Common myeloid progenitor, CD34-positive (primary cell): ENCODE measurements around the gene TUBAL3. TPM values are rescaled to one million over a fixed set of nuclear protein-coding genes. Genes with fewer than 3 reads are reported as not detected.

ENCODE experiments used
- CTCF ChIA-PET: fragments of 350-600 bp; sonication (Branson Sonifier 250); formaldehyde crosslinking; loops from one replicate; lab custom pipeline; 2021; ENCODE audit warnings: antibody characterized with exemption; lab: Charles Lee
- POLR2A ChIA-PET: fragments of 350-600 bp; sonication (Branson Sonifier 250); formaldehyde crosslinking; loops from one replicate; lab custom pipeline; 2021; ENCODE audit warnings: antibody characterized with exemption; lab: Charles Lee
- DNase-seq, 3 donors: peaks; one replicate each; pipeline versions ENCODE4 v3.0.0 to v3.0.0-alpha.2; 2013
- H3K27ac ChIP-seq, 2 experiments: 1 replicate in 1 of 2; 2 replicates in 1 of 2; pipeline ENCODE4 v1.7.0; 2013; ENCODE audit warnings: inconsistent platforms in 2 of 2, low read length in 2 of 2, mild to moderate bottlenecking in 2 of 2, low read depth in 1 of 2, moderate library complexity in 1 of 2; ENCODE audit not compliant: severe bottlenecking in 2 of 2, insufficient read depth in 1 of 2, poor library complexity in 1 of 2
- H3K27me3 ChIP-seq, 5 experiments: replicated peaks in 2 of 5; 1 replicate in 3 of 5; 2 replicates in 2 of 5; pipeline versions ENCODE4 v1.6.1 to v1.7.0; 2013; ENCODE audit warnings: low read length in 4 of 5, mild to moderate bottlenecking in 2 of 5, moderate library complexity in 2 of 5, inconsistent platforms in 1 of 5; ENCODE audit not compliant: insufficient read depth in 5 of 5, control insufficient read depth in 4 of 5
- H3K36me3 ChIP-seq, 4 experiments: 1 replicate in 2 of 4; 2 replicates in 2 of 4; pipeline versions ENCODE4 v1.6.1 to v1.7.0; 2013; ENCODE audit warnings: low read length in 3 of 4, control low read depth in 1 of 4, mild to moderate bottlenecking in 1 of 4; ENCODE audit not compliant: control insufficient read depth in 4 of 4, insufficient read depth in 4 of 4
- H3K4me1 ChIP-seq, 4 experiments: 1 replicate in 3 of 4; 2 replicates in 1 of 4; pipeline versions ENCODE4 v1.6.1 to v1.7.1; 2013; ENCODE audit warnings: low read length in 3 of 4, mild to moderate bottlenecking in 3 of 4, control low read depth in 1 of 4, inconsistent platforms in 1 of 4, moderate library complexity in 1 of 4; ENCODE audit not compliant: control insufficient read depth in 4 of 4, insufficient read depth in 4 of 4; ENCODE audit errors: control extremely low read depth in 1 of 4
- H3K4me3 ChIP-seq, 7 experiments: 1 replicate in 4 of 7; 2 replicates in 3 of 7; pipeline versions ENCODE4 v1.5.1 to v1.7.0; 2013; ENCODE audit warnings: mild to moderate bottlenecking in 7 of 7, low read length in 6 of 7, moderate library complexity in 6 of 7, inconsistent platforms in 2 of 7, low read depth in 2 of 7, control low read depth in 1 of 7; ENCODE audit not compliant: insufficient read depth in 4 of 7, control insufficient read depth in 1 of 7; ENCODE audit errors: extremely low read depth in 1 of 7
- H3K9me3 ChIP-seq, 5 experiments: 1 replicate in 4 of 5; 2 replicates in 1 of 5; pipeline versions ENCODE4 v1.6.1 to v1.7.1; 2013; ENCODE audit warnings: low read length in 4 of 5, mild to moderate bottlenecking in 2 of 5, inconsistent platforms in 1 of 5, low read depth in 1 of 5, moderate library complexity in 1 of 5; ENCODE audit not compliant: control insufficient read depth in 4 of 5, insufficient read depth in 2 of 5; ENCODE audit errors: control extremely low read depth in 1 of 5
- WGBS: methylation state at CpG from one replicate; pipeline ENCODE4 v1.1.5; 2013; ENCODE audit not compliant: insufficient coverage; 5-methylcytosine and 5-hydroxymethylcytosine counted together
- polyA plus RNA-seq: library from polyadenylated mRNA; unstranded; fragments of 120-200 nt; gene quantifications from one replicate; pipeline ENCODE4 v1.2.1, GENCODE V29; 2013

TUBAL3 gene
- polyA plus RNA-seq = 0.66 TPM

GRCh38 chr10:5404208-5405041, at the start of gene TUBAL3:
TUBAL3 (minus strand) TSS chr10:5404828; CDS start chr10:5404792, 36 bp downstream.
- CTCF ChIA-PET = interaction anchor here (1.0 to 1.2 kb wide), 2 partner anchors 9 to 38 kb away, joined by 4 to 5 read pairs; no protein-coding TSS in a partner anchor

GRCh38 chr10:5453749-5454489, 49.3 kb upstream of the TUBAL3 start:
- Histone ChIP-seq H3K27me3 (no peaks in the 10 kb centered on the region), H3K4me3 (no peak overlapping the region), H3K4me1 (peaks cover 0 to 7% (median 3%) of the 10 kb centered on the region in 4 experiments), H3K9me3 (no peaks in the 10 kb centered on the region), H3K36me3 (peaks cover 17 to 64% (median 45%) of the 10 kb centered on the region in 4 experiments), H3K27ac (no peak overlapping the region)
- CTCF ChIA-PET = interaction anchor here (1.2 to 1.5 kb wide), 3 partner anchors 10 to 169 kb away, joined by 4 to 5 read pairs (median 4); no protein-coding TSS in a partner anchor
- WGBS = 98% methylated on average over 8 of the region's 13 CpGs
- no peak for DNase-seq
- POLR2A ChIA-PET = interaction anchor here (0.7 kb wide), 1 partner anchor 47 kb away, joined by 3 read pairs; no protein-coding TSS in a partner anchor

More at GRCh38 chr10:5404208-5405041, at the start of gene TUBAL3:
- H3K4me1 ChIP-seq = no peaks in the 10 kb centered on the region
- no peak for DNase-seq
- H3K9me3 ChIP-seq = no peaks in the 10 kb centered on the region
- no peaks in the 10 kb centered on the region for H3K36me3 ChIP-seq
- no peak within 1 kb of the TSS for H3K27ac ChIP-seq
- WGBS = 93% methylated on average over 5 of the region's 8 CpGs
- H3K27me3 ChIP-seq = no peaks in the 10 kb centered on the region
- no peak within 1 kb of the TSS for H3K4me3 ChIP-seq
- POLR2A ChIA-PET = no interaction called here

GRCh38 chr10:5450605-5451384, 46.2 kb upstream of the TUBAL3 start:
- 100% methylated on average over 1 of the region's 4 CpGs for WGBS
- Histone ChIP-seq H3K27ac (no peak overlapping the region), H3K4me1 (peaks cover 5 to 32% (median 20%) of the 10 kb centered on the region in 4 experiments), H3K27me3 (no peaks in the 10 kb centered on the region), H3K36me3 (peaks cover 13 to 36% (median 29%) of the 10 kb centered on the region in 4 experiments), H3K4me3 (no peak overlapping the region), H3K9me3 (no peaks in the 10 kb centered on the region)
- ChIA-PET CTCF (interaction anchor here (1.3 kb wide), 2 partner anchors 10 to 172 kb away, joined by 3 read pairs; no protein-coding TSS in a partner anchor), POLR2A (no interaction called here)
- peak in 1 of 3 donors; percentile 10 for DNase-seq

GRCh38 chr10:5449823-5450222, 45.2 kb upstream of the TUBAL3 start:
- CTCF ChIA-PET = interaction anchor here (1.3 kb wide), 1 partner anchor 11 kb away, joined by 3 read pairs; no protein-coding TSS in a partner anchor
- no peaks in the 10 kb centered on the region for H3K9me3 ChIP-seq
- peak overlapping the region; percentile 10 to 85 for H3K27ac ChIP-seq
- DNase-seq = peak; percentile 44 to 79 (median 71)
- peaks cover 13 to 27% (median 23%) of the 10 kb centered on the region in 4 experiments for H3K36me3 ChIP-seq
- H3K27me3 ChIP-seq = no peaks in the 10 kb centered on the region
- POLR2A ChIA-PET = interaction anchor here (0.6 kb wide), 1 partner anchor 145 kb away, joined by 5 read pairs; no protein-coding TSS in a partner anchor
- peak overlapping the region in 4 of 7 experiments; percentile 26 to 97 (median 64) for H3K4me3 ChIP-seq
- 67% methylated on average over 5 of the region's 8 CpGs for WGBS
- peaks cover 5 to 32% (median 20%) of the 10 kb centered on the region in 4 experiments for H3K4me1 ChIP-seq

- CTCF ChIA-PET = no interaction called here
- Histone ChIP-seq H3K4me3 (peak overlapping the region in 5 of 7 experiments; percentile 23 to 97 (median 37)), H3K27me3 (no peaks in the 10 kb centered on the region), H3K9me3 (no peaks in the 10 kb centered on the region), H3K4me1 (peaks cover 5 to 32% (median 20%) of the 10 kb centered on the region in 4 experiments), H3K36me3 (peaks cover 11 to 21% (median 17%) of the 10 kb centered on the region in 4 experiments), H3K27ac (peak overlapping the region; percentile 41 to 85)
- no CpG with 5 or more reads among the region's 2 CpGs for WGBS
- DNase-seq = peak in 1 of 3 donors; percentile 26
- POLR2A ChIA-PET = no interaction called here
Measured at GRCh38 chr10:5449227-5449626, 44.6 kb upstream of the TUBAL3 start.

- peaks cover 9 to 15% (median 11%) of the 10 kb centered on the region in 4 experiments for H3K36me3 ChIP-seq
- DNase-seq = peak in 1 of 3 donors; percentile 24
- peak overlapping the region; percentile 41 to 85 for H3K27ac ChIP-seq
- H3K4me3 ChIP-seq = peak overlapping the region in 6 of 7 experiments; percentile 28 to 97 (median 84)
- peaks cover 5 to 32% (median 20%) of the 10 kb centered on the region in 4 experiments for H3K4me1 ChIP-seq
- no peaks in the 10 kb centered on the region for H3K27me3 ChIP-seq
- POLR2A ChIA-PET = no interaction called here
- H3K9me3 ChIP-seq = no peaks in the 10 kb centered on the region
- CTCF ChIA-PET = interaction anchor here (1.0 to 11.3 kb wide), 4 partner anchors 13 to 173 kb away, joined by 3 to 185 read pairs (median 3); no protein-coding TSS in a partner anchor
- no CpG with 5 or more reads among the region's 4 CpGs for WGBS
Measured at GRCh38 chr10:5448333-5449001, 43.8 kb upstream of the TUBAL3 start.
